SJSA1 (cell line): ENCODE results near the gene SLC37A2. TPM values are rescaled to one million over a fixed set of nuclear protein-coding genes. Genes with fewer than 3 reads are reported as not detected.

Source experiments
- DNase-seq, 2 experiments: peaks; one replicate each; pipeline ENCODE4 v3.0.0-alpha.2; 2015 to 2020; ENCODE audit warnings: low spot score in 2 of 2, low read depth in 1 of 2
- H3K27ac ChIP-seq: fragments of 250-450 bp; sonication (Bioruptor Pico); 2 replicates; pipeline ENCODE4 v1.5.1; 2020; ENCODE audit warnings: mild to moderate bottlenecking, moderate library complexity
- H3K27me3 ChIP-seq: fragments of 250-450 bp; sonication (Bioruptor Pico); replicated peaks from 2 replicates; pipeline ENCODE4 v1.5.1; 2020; ENCODE audit warnings: mild to moderate bottlenecking, moderate library complexity
- H3K36me3 ChIP-seq: fragments of 250-450 bp; sonication (Bioruptor Pico); 2 replicates; pipeline ENCODE4 v1.5.1; 2020; ENCODE audit warnings: mild to moderate bottlenecking
- H3K4me1 ChIP-seq: fragments of 250-450 bp; sonication (Bioruptor Pico); replicated peaks from 2 replicates; pipeline ENCODE4 v1.6.1; 2021; ENCODE audit warnings: mild to moderate bottlenecking
- H3K4me3 ChIP-seq: fragments of 250-450 bp; sonication (Bioruptor Pico); 2 replicates; pipeline ENCODE4 v1.5.1; 2020; ENCODE audit warnings: mild to moderate bottlenecking
- H3K9me3 ChIP-seq: fragments of 250-450 bp; sonication (Bioruptor Pico); replicated peaks from 2 replicates; pipeline ENCODE4 v1.5.1; 2020; ENCODE audit warnings: mild to moderate bottlenecking
- total RNA-seq: library from RNA; depleted of rRNA; stranded (reverse); fragments of >200 nt; shearing (Covaris generic); gene quantifications from 2 replicates; pipeline ENCODE4 v1.2.3, GENCODE V29; 2014; rRNA removed

Gene SLC37A2
- total RNA-seq, 1 experiment from 2014 or later = 0.18 TPM

- H3K9me3 ChIP-seq = no peaks in the 10 kb centered on the region
- no peak for DNase-seq
- no peaks in the 10 kb centered on the region for H3K27me3 ChIP-seq
- no peak overlapping the region for H3K4me3 ChIP-seq
- no peaks in the 10 kb centered on the region for H3K36me3 ChIP-seq
- H3K4me1 ChIP-seq = no peaks in the 10 kb centered on the region
- no peak overlapping the region for H3K27ac ChIP-seq
Observed at GRCh38 chr11:125117429-125117828, 54.3 kb downstream of the SLC37A2 start.

DNA sequence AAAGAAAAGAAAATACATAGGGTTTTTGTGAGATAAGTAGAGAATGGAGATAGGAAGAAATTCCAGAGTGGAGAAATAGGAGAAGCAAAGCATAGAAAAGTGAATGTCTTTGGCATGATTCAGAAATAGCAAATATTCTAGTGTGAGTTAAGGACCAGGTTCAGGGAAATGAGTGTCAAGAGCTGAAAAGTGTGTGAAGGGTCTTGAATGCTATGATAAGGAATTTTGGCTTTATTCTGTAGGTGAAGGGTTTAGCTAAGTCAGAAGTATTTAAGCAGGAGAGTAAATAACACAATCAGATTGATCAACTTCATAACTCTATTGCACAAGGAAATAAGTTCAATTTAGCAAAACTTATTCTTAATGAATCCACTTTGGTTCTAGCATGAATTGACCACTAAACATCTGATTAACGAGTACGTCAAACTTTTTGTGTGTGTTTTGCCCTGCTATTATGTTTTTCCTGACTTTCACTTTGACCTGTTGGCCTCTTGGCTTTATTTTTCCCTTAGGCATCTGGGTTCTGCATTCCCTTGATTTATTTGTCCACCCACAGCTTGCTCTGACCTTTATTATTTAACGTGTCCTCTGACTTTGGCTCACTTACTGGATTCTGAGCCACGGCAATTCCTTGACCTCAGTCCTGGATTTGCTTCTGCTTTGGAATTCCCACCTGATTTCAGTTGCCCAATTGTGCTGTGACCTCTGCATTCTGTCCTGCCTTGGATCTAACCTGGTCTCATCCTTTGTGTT lies 60.3 kb downstream of the SLC37A2 start:
- Histone ChIP-seq H3K27ac (no peak overlapping the region), H3K36me3 (no peaks in the 10 kb centered on the region), H3K27me3 (no peaks in the 10 kb centered on the region), H3K9me3 (no peaks in the 10 kb centered on the region), H3K4me1 (no peaks in the 10 kb centered on the region), H3K4me3 (no peak overlapping the region)
- DNase-seq = no peak

DNA sequence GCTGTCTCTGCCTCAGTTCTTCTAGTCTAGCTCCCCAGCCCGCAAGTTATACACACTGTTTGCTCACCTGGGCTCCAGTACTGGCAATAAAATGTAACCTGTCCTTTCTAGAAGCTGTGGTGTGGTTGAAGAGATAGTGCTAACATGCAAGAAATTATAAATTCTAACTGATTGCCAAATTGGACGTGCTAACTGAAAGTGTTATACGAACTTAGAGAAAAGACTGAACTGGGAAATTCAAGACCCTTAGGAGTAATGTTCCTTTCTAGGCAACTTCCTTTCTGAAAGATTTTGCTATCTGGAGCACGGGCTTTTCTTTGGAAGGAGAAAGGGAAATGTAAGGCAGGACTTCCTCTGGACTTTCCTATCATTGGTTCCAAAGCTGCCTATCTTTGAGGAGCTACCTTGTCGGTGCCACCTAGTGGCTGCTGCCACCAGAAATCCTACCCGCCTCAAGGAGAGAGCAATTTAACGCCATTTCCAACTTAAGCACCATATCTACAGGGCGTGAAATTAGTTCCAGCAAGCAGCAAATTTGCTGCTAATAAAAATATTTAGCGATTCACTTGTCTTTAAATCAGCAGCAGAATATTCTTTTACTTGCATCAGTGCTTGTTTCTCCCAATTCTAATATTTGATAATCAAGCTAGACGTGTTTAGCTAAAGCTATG lies 61.0 kb downstream of the SLC37A2 start:
- H3K4me3 ChIP-seq = no peak overlapping the region
- H3K4me1 ChIP-seq = no peaks in the 10 kb centered on the region
- H3K36me3 ChIP-seq = no peaks in the 10 kb centered on the region
- no peaks in the 10 kb centered on the region for H3K9me3 ChIP-seq
- no peak for DNase-seq
- no peak overlapping the region for H3K27ac ChIP-seq
- H3K27me3 ChIP-seq = no peaks in the 10 kb centered on the region

- H3K9me3 ChIP-seq = no peaks in the 10 kb centered on the region
- DNase-seq = no peak
- H3K36me3 ChIP-seq = no peaks in the 10 kb centered on the region
Observed at GRCh38 chr11:125124618-125124992, 61.5 kb downstream of the SLC37A2 start.

GRCh38 chr11:125128450-125128849 lies 65.3 kb downstream of the SLC37A2 start:
- H3K27me3 ChIP-seq = no peaks in the 10 kb centered on the region
- H3K27ac ChIP-seq = no peak overlapping the region
- H3K4me3 ChIP-seq = no peak overlapping the region
- H3K4me1 ChIP-seq = no peaks in the 10 kb centered on the region
- DNase-seq = no peak
- no peaks in the 10 kb centered on the region for H3K36me3 ChIP-seq
- no peaks in the 10 kb centered on the region for H3K9me3 ChIP-seq

More at GRCh38 chr11:125124618-125124992, 61.5 kb downstream of the SLC37A2 start:
- H3K27ac ChIP-seq = no peak overlapping the region
- no peaks in the 10 kb centered on the region for H3K4me1 ChIP-seq
- H3K27me3 ChIP-seq = no peaks in the 10 kb centered on the region
- H3K4me3 ChIP-seq = no peak overlapping the region

DNA sequence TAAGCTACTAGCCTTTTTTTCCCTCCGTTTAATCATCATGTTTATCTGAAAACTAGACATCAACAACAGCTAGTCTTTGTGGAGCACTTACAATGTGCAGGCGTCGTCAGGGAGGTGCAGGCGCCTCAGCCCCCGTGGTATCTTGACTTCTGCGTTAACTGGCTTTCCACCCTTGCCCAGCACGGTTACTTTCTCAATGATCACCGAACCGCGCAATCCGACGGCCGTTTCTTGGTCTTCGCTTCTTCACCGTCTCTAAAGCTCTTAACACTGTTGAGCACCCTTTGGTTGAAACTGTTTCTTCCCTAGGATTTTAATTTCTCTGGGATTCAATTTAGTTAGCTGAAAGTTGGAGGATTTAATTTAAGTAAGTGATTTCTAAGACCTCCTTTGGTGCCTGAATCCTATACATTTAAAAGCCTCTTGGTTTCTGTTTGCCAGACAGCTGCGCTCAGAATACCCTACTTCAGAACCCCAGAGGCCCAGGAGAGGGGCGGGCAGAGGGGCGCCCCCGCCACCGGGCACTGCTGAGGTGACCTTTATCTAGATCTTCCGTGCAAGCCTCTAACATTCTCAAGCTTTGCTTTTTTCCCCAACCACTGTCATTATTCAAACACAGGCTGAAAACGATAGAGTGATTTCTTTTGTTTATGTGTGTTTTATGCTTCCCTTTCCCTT lies 66.3 kb downstream of the SLC37A2 start:
- Histone ChIP-seq H3K27me3 (no peaks in the 10 kb centered on the region), H3K9me3 (no peaks in the 10 kb centered on the region), H3K4me3 (no peak overlapping the region), H3K27ac (no peak overlapping the region), H3K36me3 (no peaks in the 10 kb centered on the region), H3K4me1 (no peaks in the 10 kb centered on the region)
- no peak for DNase-seq

DNA sequence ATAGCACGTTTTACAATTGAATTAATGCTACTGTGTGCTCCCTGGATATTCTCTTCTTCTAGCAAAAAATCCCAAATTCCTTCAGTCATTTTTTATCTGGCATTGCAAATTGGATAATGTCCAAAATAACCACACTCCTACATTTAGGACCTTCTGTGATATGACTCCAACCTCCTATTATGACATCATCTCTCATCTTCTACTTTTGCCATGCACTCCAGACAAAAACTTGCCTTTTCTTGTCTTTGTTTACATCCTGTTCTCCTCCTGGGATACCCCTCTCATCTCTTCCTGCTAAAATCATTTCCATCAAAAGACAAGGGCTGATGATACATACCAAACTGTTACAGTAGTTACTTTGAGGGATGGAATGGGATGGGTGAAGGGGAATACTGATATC lies 69.0 kb downstream of the SLC37A2 start:
- no peaks in the 10 kb centered on the region for H3K9me3 ChIP-seq
- H3K36me3 ChIP-seq = no peaks in the 10 kb centered on the region
- DNase-seq = no peak
- H3K27ac ChIP-seq = no peak overlapping the region
- H3K4me3 ChIP-seq = no peak overlapping the region
- H3K4me1 ChIP-seq = no peaks in the 10 kb centered on the region
- H3K27me3 ChIP-seq = no peaks in the 10 kb centered on the region

- no peaks in the 10 kb centered on the region for H3K36me3 ChIP-seq
- no peaks in the 10 kb centered on the region for H3K27me3 ChIP-seq
- no peak overlapping the region for H3K27ac ChIP-seq
- H3K4me3 ChIP-seq = no peak overlapping the region
- DNase-seq = no peak
- H3K9me3 ChIP-seq = no peaks in the 10 kb centered on the region
- no peaks in the 10 kb centered on the region for H3K4me1 ChIP-seq
Observed at GRCh38 chr11:125132596-125132995, 69.5 kb downstream of the SLC37A2 start.

DNA sequence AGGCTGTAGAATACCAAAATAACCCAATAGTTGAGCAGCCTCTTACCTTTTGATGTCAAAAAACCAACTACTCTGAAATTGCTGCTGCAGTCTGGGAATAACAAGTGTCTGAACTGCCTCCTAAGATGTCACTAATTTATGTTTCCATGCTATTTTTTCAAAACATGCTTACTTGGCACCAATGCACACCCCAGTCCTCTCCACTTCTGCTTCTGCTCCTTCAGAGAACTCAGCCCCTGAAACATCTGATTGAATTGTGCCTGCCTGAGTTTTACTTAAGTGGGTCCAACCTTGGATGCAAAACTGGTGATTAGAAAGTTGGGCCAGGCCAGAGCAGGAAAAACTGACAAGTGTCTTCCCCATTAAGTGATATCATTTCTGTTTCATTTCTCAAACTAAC lies 72.9 kb downstream of the SLC37A2 start:
- H3K9me3 ChIP-seq = no peaks in the 10 kb centered on the region
- no peaks in the 10 kb centered on the region for H3K36me3 ChIP-seq
- no peaks in the 10 kb centered on the region for H3K27me3 ChIP-seq
- no peak overlapping the region for H3K27ac ChIP-seq
- H3K4me1 ChIP-seq = no peaks in the 10 kb centered on the region
- H3K4me3 ChIP-seq = no peak overlapping the region
- DNase-seq = no peak

GRCh38 chr11:125138966-125139365 lies 75.9 kb downstream of the SLC37A2 start:
- Histone ChIP-seq H3K4me1 (no peaks in the 10 kb centered on the region), H3K9me3 (no peaks in the 10 kb centered on the region), H3K27ac (no peak overlapping the region), H3K36me3 (no peaks in the 10 kb centered on the region), H3K27me3 (no peaks in the 10 kb centered on the region), H3K4me3 (no peak overlapping the region)
- no peak for DNase-seq

- DNase-seq = no peak
- Histone ChIP-seq H3K27ac (no peak overlapping the region), H3K4me1 (no peaks in the 10 kb centered on the region), H3K9me3 (no peaks in the 10 kb centered on the region), H3K4me3 (no peak overlapping the region), H3K36me3 (no peaks in the 10 kb centered on the region), H3K27me3 (no peaks in the 10 kb centered on the region)
Observed at GRCh38 chr11:125139778-125140177, 76.7 kb downstream of the SLC37A2 start.

Other genes with a start within 250 kb of the SLC37A2 start
- gene ROBO3, start 197.9 kb upstream of the SLC37A2 start, total RNA-seq = 4.1 and 8.5 TPM in 2 replicates
- 0.97 and 2.8 TPM in 2 replicates for gene ROBO4, start 165.4 kb upstream of the SLC37A2 start, total RNA-seq
- not detected in 2 replicates for gene HEPN1, start 144.1 kb upstream of the SLC37A2 start, total RNA-seq
- gene HEPACAM, start 127.3 kb upstream of the SLC37A2 start, total RNA-seq = not detected in 2 replicates
- 2.2 and 2.7 TPM in 2 replicates for gene CCDC15, start 109.1 kb upstream of the SLC37A2 start, total RNA-seq
- 10.5 and 16.1 TPM in 2 replicates for gene TMEM218, start 48.3 kb downstream of the SLC37A2 start, total RNA-seq
- not detected in 2 replicates for gene PKNOX2, start 101.4 kb downstream of the SLC37A2 start, total RNA-seq